HCT116 (cell line): ENCODE data around the gene HOXD9. TPM values are rescaled to one million over a fixed set of nuclear protein-coding genes. Genes with fewer than 3 reads are reported as not detected.

Experiments used
- ATAC-seq: fragments of 200-7000 bp; cut with Tn5 transposase; 2 replicates; pipeline ENCODE4 v1.9.1; 2020; ENCODE audit warnings: mild to moderate bottlenecking, moderate library complexity
- BruUV-seq: library from RNA; stranded (reverse); fragments of 400-500 nt; replicated peaks from 2 replicates; lab custom pipeline; 2021; lab: Mats Ljungman, UMichigan
- CTCF ChIA-PET: fragments of 300-600 bp; sonication (Branson Sonifier 250); formaldehyde crosslinking; loops from one replicate; lab custom pipeline; 2021; ENCODE audit warnings: antibody characterized with exemption; lab: Charles Lee
- POLR2A ChIA-PET: fragments of 300-600, 350-600 bp; sonication (Branson Sonifier 250); formaldehyde crosslinking; loops from one replicate; lab custom pipeline; 2021; ENCODE audit warnings: antibody characterized with exemption; lab: Charles Lee
- RAD21 ChIA-PET, 2 experiments: fragments of 300-600 bp; sonication (Branson Sonifier 250); formaldehyde crosslinking; loops; one replicate each; lab custom pipeline; 2023; ENCODE audit warnings: low total read pairs in 2 of 2; ENCODE audit not compliant: uncharacterized antibody in 2 of 2, unreplicated experiment in 2 of 2, low non-redundant PET in 1 of 2; lab: Charles Lee
- DNase-seq: peaks from one replicate; pipeline ENCODE4 v3.0.0-alpha.2; 2010; ENCODE audit warnings: low read depth, low spot score
- H2AFZ ChIP-seq: fragments of 200-600 bp; shearing (Covaris generic), sonication (generic); 2 replicates; pipeline ENCODE4 v1.6.1; 2017; ENCODE audit warnings: low read depth, mixed run types, mixed read lengths, antibody characterized with exemption, low read length; ENCODE audit not compliant: poor library complexity, severe bottlenecking
- H3K27ac ChIP-seq: 2 replicates; pipeline ENCODE4 v1.5.1; 2012; ENCODE audit warnings: low read depth, low read length
- H3K27me3 ChIP-seq: fragments of 200-600 bp; sonication (generic); 2 replicates; pipeline ENCODE4 v1.6.1; 2016; ENCODE audit warnings: mixed run types, low read length, mixed read lengths; ENCODE audit not compliant: insufficient read depth
- H3K36me3 ChIP-seq, 2 experiments: fragments of 200-500 bp in 1 of 2; fragments of 200-600 bp in 1 of 2; sonication (Bioruptor generic) in 1 of 2; sonication (generic) in 1 of 2; 2 replicates each; pipeline versions ENCODE4 v1.5.1 to v1.6.1; 2014 to 2016; ENCODE audit warnings: low read length in 2 of 2, inconsistent platforms in 1 of 2, mixed read lengths in 1 of 2, mixed run types in 1 of 2; ENCODE audit not compliant: insufficient read depth in 2 of 2, control insufficient read depth in 1 of 2
- H3K4me1 ChIP-seq, 2 experiments: fragments of 200-600 bp in 1 of 2; sonication (generic) in 1 of 2; 2 replicates each; pipeline versions ENCODE4 v1.5.1 to v1.6.1; 2012 to 2017; ENCODE audit warnings: low read length in 2 of 2, inconsistent platforms in 1 of 2, mild to moderate bottlenecking in 1 of 2, mixed read lengths in 1 of 2, mixed run types in 1 of 2, moderate library complexity in 1 of 2; ENCODE audit not compliant: insufficient read depth in 2 of 2, control insufficient read depth in 1 of 2
- H3K4me2 ChIP-seq: fragments of 200-600 bp; sonication (generic); 2 replicates; pipeline ENCODE4 v1.6.1; 2017; ENCODE audit warnings: mixed run types, low read length, mixed read lengths
- H3K4me3 ChIP-seq, 2 experiments: fragments of 200-600 bp in 1 of 2; sonication (generic) in 1 of 2; replicated peaks in 1 of 2; 2 replicates each; pipeline ENCODE4 v1.5.1; 2011 to 2016; ENCODE audit warnings: low read length in 2 of 2, control low read depth in 1 of 2, low read depth in 1 of 2, mild to moderate bottlenecking in 1 of 2, mixed read lengths in 1 of 2, mixed run types in 1 of 2
- H3K79me2 ChIP-seq: fragments of 200-600 bp; sonication (generic); 2 replicates; pipeline ENCODE4 v1.6.1; 2017; ENCODE audit warnings: mild to moderate bottlenecking, mixed run types, low read length, moderate library complexity, mixed read lengths; ENCODE audit not compliant: insufficient read depth
- H3K9ac ChIP-seq: fragments of 200-600 bp; sonication (generic); 2 replicates; pipeline ENCODE4 v1.6.1; 2016; ENCODE audit warnings: low read length, mixed read lengths
- H3K9me2 ChIP-seq: fragments of 200-600 bp; sonication (generic), shearing (Covaris generic); 2 replicates; pipeline ENCODE4 v1.6.1; 2017; ENCODE audit warnings: mixed run types, mild to moderate bottlenecking, moderate library complexity; ENCODE audit not compliant: insufficient read depth
- H3K9me3 ChIP-seq, 2 experiments: fragments of 200-500 bp in 1 of 2; fragments of 200-600 bp in 1 of 2; sonication (Bioruptor generic) in 1 of 2; sonication (generic) in 1 of 2; 2 replicates each; pipeline ENCODE4 v1.6.1; 2014 to 2017; ENCODE audit warnings: low read length in 2 of 2, mixed read lengths in 2 of 2, inconsistent platforms in 1 of 2, low read depth in 1 of 2, mild to moderate bottlenecking in 1 of 2, mixed run types in 1 of 2, moderate library complexity in 1 of 2; ENCODE audit not compliant: control insufficient read depth in 1 of 2, insufficient read depth in 1 of 2
- H4K20me1 ChIP-seq: fragments of 200-600 bp; sonication (generic), shearing (Covaris generic); 2 replicates; pipeline ENCODE4 v1.6.1; 2017; ENCODE audit warnings: mixed run types, mild to moderate bottlenecking, moderate library complexity; ENCODE audit not compliant: insufficient read depth
- CBX3 ChIP-seq: IDR thresholded peaks from 2 replicates; pipeline ENCODE4 v1.6.1; 2012; ENCODE audit warnings: low read depth
- EGR1 ChIP-seq: IDR thresholded peaks from 2 replicates; pipeline ENCODE4 v1.6.1; 2012; ENCODE audit warnings: low read depth
- EZH2 ChIP-seq: fragments of 200-600 bp; sonication (generic); IDR thresholded peaks from 2 replicates; pipeline ENCODE4 v1.6.1; 2017; ENCODE audit warnings: antibody characterized with exemption, mixed run types
- EZH2phosphoT487 ChIP-seq: fragments of 200-600 bp; IDR thresholded peaks from 2 replicates; pipeline ENCODE4 v1.6.1; 2018; ENCODE audit warnings: antibody characterized with exemption, borderline replicate concordance
- FOSL1 ChIP-seq: IDR thresholded peaks from 2 replicates; pipeline ENCODE4 v1.6.1; 2012; ENCODE audit warnings: low read depth
- JUND ChIP-seq: IDR thresholded peaks from 2 replicates; pipeline ENCODE4 v1.6.1; 2012
- POLR2A ChIP-seq: IDR thresholded peaks from 2 replicates; pipeline ENCODE4 v1.7.0; 2011; ENCODE audit warnings: borderline replicate concordance; ENCODE audit not compliant: insufficient read depth, insufficient read length; ENCODE audit errors: extremely low read depth
- POLR2AphosphoS5 ChIP-seq: IDR thresholded peaks from 2 replicates; pipeline ENCODE4 v1.6.1; 2011; ENCODE audit warnings: mild to moderate bottlenecking, low read depth, low read length, moderate library complexity
- SP1 ChIP-seq: IDR thresholded peaks from 2 replicates; pipeline ENCODE4 v1.6.1; 2012; ENCODE audit warnings: low read depth
- SRF ChIP-seq: IDR thresholded peaks from 2 replicates; pipeline ENCODE4 v1.6.1; 2012; ENCODE audit warnings: low read depth
- YY1 ChIP-seq: IDR thresholded peaks from 2 replicates; pipeline ENCODE4 v1.6.1; 2011; ENCODE audit warnings: low read length, low read depth, moderate library complexity, mild to moderate bottlenecking; ENCODE audit not compliant: insufficient replicate concordance; ENCODE audit errors: extremely low read depth
- ZBTB33 ChIP-seq: IDR thresholded peaks from 2 replicates; pipeline ENCODE4 v1.6.1; 2011; ENCODE audit warnings: mild to moderate bottlenecking, low read length, moderate library complexity; ENCODE audit not compliant: insufficient replicate concordance; ENCODE audit errors: extremely low read depth
- ZNF274 ChIP-seq: fragments of 200-500 bp; sonication (Bioruptor generic); IDR thresholded peaks from 2 replicates; pipeline ENCODE4 v1.6.1; 2014; ENCODE audit warnings: mild to moderate bottlenecking, low read depth, low read length, inconsistent platforms
- intact Hi-C: fragments of 100-400 bp; cut with micrococcal nuclease; formaldehyde crosslinking; loops from 2 replicates; pipeline ENCODE4 v1.10.0; 2022
- total RNA-seq: library from RNA; stranded (reverse); gene quantifications from one replicate; pipeline ENCODE4 v1.2.1, GENCODE V29; 2021; ENCODE audit not compliant: unreplicated experiment
- TF ChIP-seq, protein P1 (sequence below): IDR thresholded peaks from 2 replicates; pipeline ENCODE4 v1.6.1; 2012
- TF ChIP-seq, protein P2 (sequence below), 3 experiments: fragments of 200-600 bp in 1 of 3; sonication (generic) in 1 of 3; IDR thresholded peaks in 2 of 3; conservative IDR thresholded peaks in 1 of 3; 2 replicates each; pipeline ENCODE4 v1.5.1; 2012 to 2017; ENCODE audit warnings: low read depth in 2 of 3, low read length in 2 of 3, antibody characterized with exemption in 1 of 3, borderline replicate concordance in 1 of 3, control low read depth in 1 of 3, mild to moderate bottlenecking in 1 of 3, mixed read lengths in 1 of 3, mixed run types in 1 of 3, moderate library complexity in 1 of 3; ENCODE audit not compliant: insufficient read depth in 1 of 3
- TF ChIP-seq, protein P3 (sequence below): IDR thresholded peaks from 2 replicates; pipeline ENCODE4 v1.6.1; 2012; ENCODE audit warnings: low read depth

The HOXD9 gene
- total RNA-seq, 1 experiment from 2014 or later, result not detected

GRCh38 chr2:176156301-176156806, 33.8 kb downstream of the HOXD9 start:
- Histone ChIP-seq H3K9ac (no peak overlapping the region), H3K9me3 (no peaks in the 10 kb centered on the region), H3K27ac (no peak overlapping the region), H2AFZ (no peak overlapping the region), H3K27me3 (no peaks in the 10 kb centered on the region), H3K9me2 (no peaks in the 10 kb centered on the region), H3K4me2 (no peak overlapping the region), H4K20me1 (no peaks in the 10 kb centered on the region), H3K4me1 (no peaks in the 10 kb centered on the region), H3K79me2 (no peaks in the 10 kb centered on the region), H3K36me3 (no peaks in the 10 kb centered on the region), H3K4me3 (no peak overlapping the region)
- DNase-seq (no peak), ATAC-seq (no peak)
- POLR2A ChIA-PET, result no interaction called here
- RAD21 ChIA-PET, result no interaction called here
- BruUV-seq, result no TSS peak
- CTCF ChIA-PET, result no interaction called here
- intact Hi-C loops, result no loop called here
- TF ChIP-seq EZH2phosphoT487, result no peak
- TF ChIP-seq, protein P1, sequence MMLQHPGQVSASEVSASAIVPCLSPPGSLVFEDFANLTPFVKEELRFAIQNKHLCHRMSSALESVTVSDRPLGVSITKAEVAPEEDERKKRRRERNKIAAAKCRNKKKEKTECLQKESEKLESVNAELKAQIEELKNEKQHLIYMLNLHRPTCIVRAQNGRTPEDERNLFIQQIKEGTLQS, result no peak
- no peak for TF ChIP-seq ZNF274
- no peak for TF ChIP-seq YY1
- no peak for TF ChIP-seq EGR1
- no peak for TF ChIP-seq JUND
- TF ChIP-seq, protein P2, sequence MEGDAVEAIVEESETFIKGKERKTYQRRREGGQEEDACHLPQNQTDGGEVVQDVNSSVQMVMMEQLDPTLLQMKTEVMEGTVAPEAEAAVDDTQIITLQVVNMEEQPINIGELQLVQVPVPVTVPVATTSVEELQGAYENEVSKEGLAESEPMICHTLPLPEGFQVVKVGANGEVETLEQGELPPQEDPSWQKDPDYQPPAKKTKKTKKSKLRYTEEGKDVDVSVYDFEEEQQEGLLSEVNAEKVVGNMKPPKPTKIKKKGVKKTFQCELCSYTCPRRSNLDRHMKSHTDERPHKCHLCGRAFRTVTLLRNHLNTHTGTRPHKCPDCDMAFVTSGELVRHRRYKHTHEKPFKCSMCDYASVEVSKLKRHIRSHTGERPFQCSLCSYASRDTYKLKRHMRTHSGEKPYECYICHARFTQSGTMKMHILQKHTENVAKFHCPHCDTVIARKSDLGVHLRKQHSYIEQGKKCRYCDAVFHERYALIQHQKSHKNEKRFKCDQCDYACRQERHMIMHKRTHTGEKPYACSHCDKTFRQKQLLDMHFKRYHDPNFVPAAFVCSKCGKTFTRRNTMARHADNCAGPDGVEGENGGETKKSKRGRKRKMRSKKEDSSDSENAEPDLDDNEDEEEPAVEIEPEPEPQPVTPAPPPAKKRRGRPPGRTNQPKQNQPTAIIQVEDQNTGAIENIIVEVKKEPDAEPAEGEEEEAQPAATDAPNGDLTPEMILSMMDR (IDR thresholded peaks at IDR 0.05 in 2 of 3, conservative IDR thresholded peaks at IDR 0.05 in 1 of 3; ENCODE audit: borderline replicate concordance in 1 of 3, insufficient read depth in 1 of 3, low read depth in 2 of 3, low read length in 2 of 3), result no peak
- TF ChIP-seq, protein P3, sequence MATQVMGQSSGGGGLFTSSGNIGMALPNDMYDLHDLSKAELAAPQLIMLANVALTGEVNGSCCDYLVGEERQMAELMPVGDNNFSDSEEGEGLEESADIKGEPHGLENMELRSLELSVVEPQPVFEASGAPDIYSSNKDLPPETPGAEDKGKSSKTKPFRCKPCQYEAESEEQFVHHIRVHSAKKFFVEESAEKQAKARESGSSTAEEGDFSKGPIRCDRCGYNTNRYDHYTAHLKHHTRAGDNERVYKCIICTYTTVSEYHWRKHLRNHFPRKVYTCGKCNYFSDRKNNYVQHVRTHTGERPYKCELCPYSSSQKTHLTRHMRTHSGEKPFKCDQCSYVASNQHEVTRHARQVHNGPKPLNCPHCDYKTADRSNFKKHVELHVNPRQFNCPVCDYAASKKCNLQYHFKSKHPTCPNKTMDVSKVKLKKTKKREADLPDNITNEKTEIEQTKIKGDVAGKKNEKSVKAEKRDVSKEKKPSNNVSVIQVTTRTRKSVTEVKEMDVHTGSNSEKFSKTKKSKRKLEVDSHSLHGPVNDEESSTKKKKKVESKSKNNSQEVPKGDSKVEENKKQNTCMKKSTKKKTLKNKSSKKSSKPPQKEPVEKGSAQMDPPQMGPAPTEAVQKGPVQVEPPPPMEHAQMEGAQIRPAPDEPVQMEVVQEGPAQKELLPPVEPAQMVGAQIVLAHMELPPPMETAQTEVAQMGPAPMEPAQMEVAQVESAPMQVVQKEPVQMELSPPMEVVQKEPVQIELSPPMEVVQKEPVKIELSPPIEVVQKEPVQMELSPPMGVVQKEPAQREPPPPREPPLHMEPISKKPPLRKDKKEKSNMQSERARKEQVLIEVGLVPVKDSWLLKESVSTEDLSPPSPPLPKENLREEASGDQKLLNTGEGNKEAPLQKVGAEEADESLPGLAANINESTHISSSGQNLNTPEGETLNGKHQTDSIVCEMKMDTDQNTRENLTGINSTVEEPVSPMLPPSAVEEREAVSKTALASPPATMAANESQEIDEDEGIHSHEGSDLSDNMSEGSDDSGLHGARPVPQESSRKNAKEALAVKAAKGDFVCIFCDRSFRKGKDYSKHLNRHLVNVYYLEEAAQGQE, result no peak
- no peak for TF ChIP-seq SRF
- no peak for TF ChIP-seq SP1
- TF ChIP-seq ZBTB33, result no peak
- no peak for TF ChIP-seq POLR2AphosphoS5
- no peak for TF ChIP-seq CBX3
- TF ChIP-seq POLR2A, result no peak
- TF ChIP-seq FOSL1, result no peak
- TF ChIP-seq EZH2, result no peak
